Measurements from ENCODE around the gene NEGR1.

DNA sequence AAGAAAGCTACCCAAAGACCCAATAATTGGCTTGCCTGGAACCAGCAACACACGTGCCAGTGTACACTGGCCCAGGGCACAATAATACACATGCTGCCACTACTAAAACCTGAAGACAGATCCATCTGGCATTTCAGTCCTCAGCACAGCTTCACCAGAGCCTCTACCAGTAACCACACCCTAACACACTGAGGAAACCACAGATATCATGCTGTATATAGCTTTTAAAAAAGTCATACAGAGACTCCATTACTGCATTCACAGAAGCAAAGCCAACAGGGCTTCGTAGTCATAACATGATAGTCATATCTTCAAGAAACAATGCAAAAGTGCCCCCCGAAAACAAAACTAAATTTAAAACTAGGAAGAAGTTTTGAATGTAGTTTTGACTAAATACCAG lies 40.6 kb upstream of the NEGR1 start:
- TF ChIP-seq, protein P1, sequence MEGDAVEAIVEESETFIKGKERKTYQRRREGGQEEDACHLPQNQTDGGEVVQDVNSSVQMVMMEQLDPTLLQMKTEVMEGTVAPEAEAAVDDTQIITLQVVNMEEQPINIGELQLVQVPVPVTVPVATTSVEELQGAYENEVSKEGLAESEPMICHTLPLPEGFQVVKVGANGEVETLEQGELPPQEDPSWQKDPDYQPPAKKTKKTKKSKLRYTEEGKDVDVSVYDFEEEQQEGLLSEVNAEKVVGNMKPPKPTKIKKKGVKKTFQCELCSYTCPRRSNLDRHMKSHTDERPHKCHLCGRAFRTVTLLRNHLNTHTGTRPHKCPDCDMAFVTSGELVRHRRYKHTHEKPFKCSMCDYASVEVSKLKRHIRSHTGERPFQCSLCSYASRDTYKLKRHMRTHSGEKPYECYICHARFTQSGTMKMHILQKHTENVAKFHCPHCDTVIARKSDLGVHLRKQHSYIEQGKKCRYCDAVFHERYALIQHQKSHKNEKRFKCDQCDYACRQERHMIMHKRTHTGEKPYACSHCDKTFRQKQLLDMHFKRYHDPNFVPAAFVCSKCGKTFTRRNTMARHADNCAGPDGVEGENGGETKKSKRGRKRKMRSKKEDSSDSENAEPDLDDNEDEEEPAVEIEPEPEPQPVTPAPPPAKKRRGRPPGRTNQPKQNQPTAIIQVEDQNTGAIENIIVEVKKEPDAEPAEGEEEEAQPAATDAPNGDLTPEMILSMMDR (IDR thresholded peaks at IDR 0.05; ENCODE audit: poor library complexity, severe bottlenecking): no peak
- no peak for TF ChIP-seq POLR2AphosphoS5 (IDR thresholded peaks at IDR 0.05)
- TF ChIP-seq REST (IDR thresholded peaks at IDR 0.05; ENCODE audit: borderline replicate concordance): no peak
- TF ChIP-seq TAF1 (IDR thresholded peaks at IDR 0.05; ENCODE audit: low read depth): no peak
- no peak for TF ChIP-seq RAD21 (conservative IDR thresholded peaks at IDR 0.05)
- TF ChIP-seq EZH2 (IDR thresholded peaks at IDR 0.05; ENCODE audit: borderline replicate concordance, insufficient read depth, low read length, poor library complexity, severe bottlenecking): no peak
- TF ChIP-seq EP300 (conservative IDR thresholded peaks at IDR 0.05; ENCODE audit: poor library complexity, severe bottlenecking): no peak
- TF ChIP-seq MXI1 (conservative IDR thresholded peaks at IDR 0.05; ENCODE audit: poor library complexity, severe bottlenecking): no peak
- no peak for TF ChIP-seq SMC3 (conservative IDR thresholded peaks at IDR 0.05; ENCODE audit: poor library complexity)
